Rectal smooth muscle tissue (tissue), 1 donor: ENCODE measurements around the gene NTN3.
A peak's percentile ranks its signal among the peaks of the same experiment; 100 is the strongest.
"Not testable (repeated sequence)": the region's sequence is repeated elsewhere in the genome, so short reads cannot be mapped to it uniquely, and the experiment has no call there.

Experiments used
- H3K27ac ChIP-seq: one replicate; pipeline ENCODE4 v1.7.0; 2013; ENCODE audit warnings: low read depth, low read length, inconsistent platforms
- H3K27me3 ChIP-seq: one replicate; pipeline ENCODE4 v1.7.0; 2013; ENCODE audit warnings: low read length; ENCODE audit not compliant: control insufficient read depth, insufficient read depth
- H3K36me3 ChIP-seq: one replicate; pipeline ENCODE4 v1.7.0; 2013; ENCODE audit warnings: low read length; ENCODE audit not compliant: control insufficient read depth, insufficient read depth
- H3K4me1 ChIP-seq: one replicate; pipeline ENCODE4 v1.7.0; 2013; ENCODE audit warnings: low read length; ENCODE audit not compliant: control insufficient read depth, insufficient read depth
- H3K4me3 ChIP-seq: one replicate; pipeline ENCODE4 v1.7.0; 2013; ENCODE audit warnings: low read length
- H3K9ac ChIP-seq: one replicate; pipeline ENCODE4 v1.7.0; 2013; ENCODE audit warnings: low read length

NTN3 gene

DNA sequence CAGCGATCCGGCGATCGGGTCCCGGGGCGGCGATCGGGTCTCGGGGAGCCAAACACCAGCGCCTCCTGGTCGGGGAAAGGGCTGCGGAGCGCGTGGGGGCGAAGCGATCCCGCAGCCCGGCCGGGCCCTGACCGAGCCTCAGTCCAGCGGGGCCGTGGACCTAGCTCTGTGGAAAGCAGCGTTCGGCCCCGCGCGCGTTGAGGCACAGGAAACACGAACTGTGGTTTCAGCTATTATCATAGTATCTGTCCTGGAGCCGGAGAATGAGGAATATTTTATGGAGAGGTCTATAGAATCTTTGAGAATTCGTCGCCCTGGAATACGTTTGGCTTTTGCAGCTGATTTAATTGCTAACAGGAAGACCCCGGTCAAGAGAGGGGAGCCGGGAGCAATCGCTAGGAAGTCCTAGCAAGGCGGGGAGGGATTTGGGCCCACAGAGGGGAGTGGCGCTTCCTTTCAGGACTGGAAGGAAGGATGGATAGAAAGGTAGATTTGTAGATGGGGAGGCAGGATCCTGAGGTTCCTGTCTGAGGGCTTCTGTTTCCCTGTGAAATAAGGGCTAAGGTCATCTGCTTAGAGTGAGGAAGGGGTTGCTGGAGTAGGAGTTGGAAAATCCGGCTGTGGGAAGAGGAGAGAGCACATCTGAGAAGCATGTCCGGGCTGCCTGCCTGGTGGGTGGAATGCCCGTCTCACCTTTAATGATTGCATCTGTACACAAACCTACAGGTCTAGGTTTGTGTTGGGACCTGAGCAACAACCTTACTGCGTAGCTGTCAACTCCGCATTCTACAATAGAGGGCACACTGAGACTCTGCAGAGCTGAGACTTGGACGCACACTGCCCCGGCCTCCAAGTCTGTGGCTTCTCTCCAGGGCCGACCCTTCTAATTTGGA, 41.1 kb upstream of the NTN3 start:
- Histone ChIP-seq H3K27me3 (no peaks in the 10 kb centered on the region), H3K27ac (no peak overlapping the region), H3K9ac (no peak overlapping the region), H3K36me3 (peaks cover 4% of the 10 kb centered on the region), H3K4me3 (peak overlapping the region; percentile 80), H3K4me1 (no peaks in the 10 kb centered on the region)

GRCh38 chr16:2432286-2432685, 38.8 kb upstream of the NTN3 start:
- H3K4me1 ChIP-seq: no peaks in the 10 kb centered on the region
- no peak overlapping the region for H3K4me3 ChIP-seq
- H3K27me3 ChIP-seq: no peaks in the 10 kb centered on the region
- H3K9ac ChIP-seq: no peak overlapping the region
- H3K36me3 ChIP-seq: peaks cover 4% of the 10 kb centered on the region
- no peak overlapping the region for H3K27ac ChIP-seq

- peaks cover 4% of the 10 kb centered on the region for H3K36me3 ChIP-seq
- H3K27me3 ChIP-seq: no peaks in the 10 kb centered on the region
- H3K27ac ChIP-seq: no peak overlapping the region
- H3K4me1 ChIP-seq: no peaks in the 10 kb centered on the region
- no peak overlapping the region for H3K9ac ChIP-seq
- H3K4me3 ChIP-seq: no peak overlapping the region
Observed at GRCh38 chr16:2432801-2433505, 38.1 kb upstream of the NTN3 start.

- H3K27me3 ChIP-seq, H3K9ac ChIP-seq, H3K36me3 ChIP-seq, H3K4me1 ChIP-seq, H3K4me3 ChIP-seq, H3K27ac ChIP-seq: not testable (repeated sequence)
Observed at GRCh38 chr16:2435236-2435635, 35.9 kb upstream of the NTN3 start.

DNA sequence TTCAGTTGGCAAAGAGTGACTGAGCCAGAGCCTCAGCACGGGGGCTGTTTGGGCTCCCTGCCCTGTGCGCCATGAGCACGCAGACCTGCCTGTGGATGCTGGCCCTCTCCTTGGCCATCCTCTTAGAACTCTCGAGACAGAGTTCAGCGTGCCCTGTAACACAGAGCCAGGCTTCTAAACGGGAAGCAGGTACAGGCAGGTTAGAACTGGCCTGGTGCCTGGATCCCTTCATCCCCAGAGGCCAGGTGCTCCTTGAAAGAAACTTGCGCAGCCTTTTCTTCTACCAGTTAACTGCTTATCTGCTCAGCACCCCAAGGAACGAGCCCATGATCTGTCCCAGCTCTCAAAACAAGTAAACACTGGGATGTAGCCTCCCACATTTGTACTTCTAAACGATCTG, 35.0 kb upstream of the NTN3 start:
- no peaks in the 10 kb centered on the region for H3K27me3 ChIP-seq
- H3K4me1 ChIP-seq: no peaks in the 10 kb centered on the region
- no peak overlapping the region for H3K9ac ChIP-seq
- H3K27ac ChIP-seq: no peak overlapping the region
- peaks cover 4% of the 10 kb centered on the region for H3K36me3 ChIP-seq
- H3K4me3 ChIP-seq: no peak overlapping the region

DNA sequence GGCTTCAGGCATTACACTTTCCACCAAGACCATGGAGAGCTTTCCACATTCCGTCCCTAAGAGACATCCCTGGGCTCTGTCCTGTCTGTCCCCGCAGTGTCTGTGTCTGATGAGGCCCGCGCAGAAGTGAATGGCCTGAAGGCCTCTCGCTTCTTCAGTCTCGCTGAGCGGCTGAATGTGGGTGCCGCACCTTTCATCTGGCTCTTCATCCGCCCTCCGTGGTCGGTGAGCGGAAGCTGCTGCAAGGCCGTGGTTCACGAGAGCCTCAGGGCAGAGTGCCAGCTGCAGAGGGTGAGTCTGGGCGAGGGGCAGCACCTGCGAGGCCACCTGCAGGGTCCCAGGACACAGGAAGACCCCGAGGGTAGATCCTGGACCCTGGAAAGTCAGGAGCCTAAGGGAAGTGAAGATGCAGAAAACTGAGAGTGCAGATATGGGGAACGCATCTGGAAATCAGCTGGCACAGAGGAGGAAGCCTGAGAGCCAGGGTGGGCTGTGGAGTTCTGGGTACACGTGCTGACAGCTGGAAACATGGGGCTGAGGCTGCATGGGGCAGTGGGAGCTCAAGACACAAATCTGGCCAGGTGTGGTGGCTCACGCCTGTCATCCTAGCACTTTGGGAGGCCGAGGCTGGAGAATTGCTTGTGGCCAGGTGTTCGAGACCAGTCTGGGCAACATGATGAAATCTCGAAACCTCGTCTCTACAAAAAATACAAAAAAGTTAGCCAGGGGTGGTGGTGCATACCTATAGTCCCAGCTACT, 33.9 kb upstream of the NTN3 start:
- Histone ChIP-seq H3K27ac (no peak overlapping the region), H3K36me3 (peaks cover 4% of the 10 kb centered on the region), H3K27me3 (no peaks in the 10 kb centered on the region), H3K4me1 (no peaks in the 10 kb centered on the region), H3K9ac (no peak overlapping the region), H3K4me3 (no peak overlapping the region)

DNA sequence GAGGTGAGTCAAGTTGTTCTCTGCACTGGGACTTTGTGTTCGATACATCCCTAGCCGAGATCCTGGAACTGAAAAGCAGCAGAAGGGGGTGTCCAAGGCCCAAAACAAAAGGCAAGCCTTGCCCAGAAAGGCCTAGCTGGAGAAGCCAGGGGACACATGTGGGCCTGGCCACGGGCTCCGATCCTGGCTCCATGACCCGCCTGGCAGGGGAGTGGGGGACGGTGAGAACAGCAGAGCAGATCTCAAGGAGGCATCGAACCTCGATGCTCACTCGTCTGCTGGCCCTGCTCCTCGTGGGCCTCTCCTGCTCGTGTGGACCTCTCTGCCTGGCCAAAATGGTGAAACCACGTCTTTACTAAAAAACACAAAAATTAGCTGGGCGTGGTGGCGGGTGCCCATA, 33.0 kb upstream of the NTN3 start:
- Histone ChIP-seq H3K27me3 (no peaks in the 10 kb centered on the region), H3K27ac (no peak overlapping the region), H3K9ac (no peak overlapping the region), H3K4me1 (no peaks in the 10 kb centered on the region), H3K36me3 (peaks cover under 1% of the 10 kb centered on the region), H3K4me3 (no peak overlapping the region)

DNA sequence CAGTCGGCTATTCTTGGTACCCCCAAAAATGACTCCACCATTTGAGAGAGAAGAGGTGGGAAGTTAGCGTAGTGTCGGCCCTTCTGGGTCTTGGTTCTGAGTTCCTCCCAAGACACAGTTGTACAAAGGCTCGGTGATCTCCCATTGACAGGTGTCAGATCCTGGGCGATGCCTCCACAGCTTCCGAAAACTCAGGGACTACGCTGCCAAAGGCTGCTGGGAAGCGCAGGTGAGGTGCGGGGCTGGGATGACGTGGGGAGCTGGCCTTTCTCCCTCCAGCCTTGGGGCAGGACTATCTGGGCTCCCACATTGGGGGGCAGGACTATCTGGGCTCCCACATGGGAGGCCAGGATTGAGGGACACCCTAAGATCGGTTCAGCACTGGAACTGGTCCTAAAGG, 31.5 kb upstream of the NTN3 start:
- Histone ChIP-seq H3K4me1 (no peaks in the 10 kb centered on the region), H3K9ac (no peak overlapping the region), H3K4me3 (no peak overlapping the region), H3K27ac (no peak overlapping the region), H3K36me3 (no peaks in the 10 kb centered on the region), H3K27me3 (no peaks in the 10 kb centered on the region)

DNA sequence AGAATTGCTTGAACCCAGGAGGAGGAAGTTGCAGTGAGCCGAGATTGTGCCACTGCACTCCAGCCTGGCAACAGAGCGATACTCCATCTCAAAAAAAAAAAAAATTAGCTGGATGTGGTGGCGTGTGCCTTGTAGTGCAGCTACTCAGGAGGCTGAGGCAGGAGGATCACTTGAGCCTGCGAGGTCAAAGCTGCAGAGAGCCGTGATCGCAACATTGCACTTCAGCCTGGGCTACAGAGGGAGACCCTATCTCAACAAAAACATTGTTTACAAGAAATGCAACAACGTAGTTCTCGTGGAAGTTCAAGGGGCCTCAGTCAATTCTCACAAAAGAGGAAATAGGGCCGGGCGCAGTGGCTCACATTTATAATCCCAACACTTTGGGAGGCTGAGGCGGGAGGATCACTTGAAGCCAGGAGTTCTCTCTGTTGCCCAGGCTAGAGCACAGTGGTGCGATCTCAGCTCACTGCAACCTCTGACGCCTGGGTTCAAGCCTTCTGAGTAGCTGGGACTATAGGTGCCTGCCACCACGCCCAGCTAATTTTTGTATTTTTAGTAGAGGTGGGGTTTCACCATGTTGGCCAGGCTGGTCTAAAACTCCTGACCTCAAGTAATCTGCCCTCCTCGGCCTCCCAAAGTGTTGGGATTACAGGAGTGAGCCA, 29.8 kb upstream of the NTN3 start:
- not testable (repeated sequence) for H3K9ac ChIP-seq, H3K27me3 ChIP-seq, H3K36me3 ChIP-seq

GRCh38 chr16:2443555-2443954, 27.5 kb upstream of the NTN3 start:
- peaks cover 4% of the 10 kb centered on the region for H3K36me3 ChIP-seq
- no peaks in the 10 kb centered on the region for H3K4me1 ChIP-seq
- no peak overlapping the region for H3K27ac ChIP-seq
- H3K4me3 ChIP-seq: no peak overlapping the region
- no peak overlapping the region for H3K9ac ChIP-seq
- no peaks in the 10 kb centered on the region for H3K27me3 ChIP-seq

More for the DNA sequence above, 29.8 kb upstream of the NTN3 start:
- not testable (repeated sequence) for H3K27ac ChIP-seq, H3K4me3 ChIP-seq, H3K4me1 ChIP-seq

DNA sequence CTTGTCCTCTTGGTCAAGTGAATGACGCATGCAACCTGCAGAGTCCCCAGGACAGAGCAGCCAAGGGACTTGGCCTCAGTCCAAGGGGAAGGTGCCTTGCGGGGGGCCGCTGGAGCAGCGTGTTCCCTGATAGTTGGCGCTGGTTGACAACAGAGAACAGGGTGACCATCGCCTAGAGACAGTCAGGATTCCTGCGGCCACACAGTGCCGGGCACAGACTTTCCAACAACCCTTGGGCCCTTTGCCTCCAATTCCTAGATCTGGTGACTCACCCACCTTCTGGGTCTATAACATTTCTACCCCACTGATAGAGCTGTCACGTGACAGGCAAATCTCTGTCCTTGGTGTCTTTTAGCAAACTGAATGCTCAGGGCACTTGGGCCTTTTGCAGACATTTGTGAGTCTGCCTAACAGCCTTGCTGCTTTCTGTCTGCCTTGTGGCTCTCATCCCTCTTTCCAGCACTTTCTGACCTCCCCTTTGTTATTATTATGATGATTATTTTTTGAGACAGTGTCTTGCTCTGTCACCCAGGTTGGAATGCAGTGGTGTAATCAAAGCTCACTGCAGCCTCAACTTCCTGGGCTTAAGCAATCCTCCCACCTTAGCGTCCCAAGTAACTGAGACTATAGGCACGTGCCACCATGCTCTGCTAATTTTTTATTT, 23.0 kb upstream of the NTN3 start:
- H3K4me3 ChIP-seq: no peak overlapping the region
- H3K36me3 ChIP-seq: peaks cover 4% of the 10 kb centered on the region
- H3K27me3 ChIP-seq: no peaks in the 10 kb centered on the region
- no peak overlapping the region for H3K27ac ChIP-seq
- no peak overlapping the region for H3K9ac ChIP-seq
- no peaks in the 10 kb centered on the region for H3K4me1 ChIP-seq
